ENCODE results near the gene FBRS.

The FBRS gene

GRCh38 chr16:30667361-30667905, 9.2 kb downstream of the FBRS start:
- Histone ChIP-seq H3K9me3 (no peaks in the 10 kb centered on the region), H3K4me3 (ENCODE audit: low read depth in 1 of 2, low read length in 1 of 2) (no peak overlapping the region), H3K27ac (no peak overlapping the region), H3K36me3 (peaks cover 97% of the 10 kb centered on the region), H3K27me3 (no peaks in the 10 kb centered on the region), H3K4me1 (ENCODE audit: control insufficient read depth in 1 of 2, insufficient read depth in 1 of 2, low read depth in 1 of 2, low read length in 1 of 2) (peaks cover 5 to 15% of the 10 kb centered on the region in 2 experiments)
- TF ChIP-seq CTCF (IDR thresholded peaks at IDR 0.05), result no peak

- H3K36me3 ChIP-seq, result peaks cover 87% of the 10 kb centered on the region
- no peaks in the 10 kb centered on the region for H3K9me3 ChIP-seq
- peaks cover 0 to 6% of the 10 kb centered on the region in 2 experiments for H3K4me1 ChIP-seq (ENCODE audit: control insufficient read depth in 1 of 2, insufficient read depth in 1 of 2, low read depth in 1 of 2, low read length in 1 of 2)
- no peaks in the 10 kb centered on the region for H3K27me3 ChIP-seq
- no peak overlapping the region for H3K27ac ChIP-seq
- TF ChIP-seq CTCF (IDR thresholded peaks at IDR 0.05), result no peak
- H3K4me3 ChIP-seq (ENCODE audit: low read depth in 1 of 2, low read length in 1 of 2), result no peak overlapping the region
These were observed 10.2 kb downstream of the FBRS start for GRCh38 chr16:30668393-30668792.

GRCh38 chr16:30669026-30669902, 11.0 kb downstream of the FBRS start:
- H3K4me3 ChIP-seq (ENCODE audit: low read depth in 1 of 2, low read length in 1 of 2), result no peak overlapping the region
- no peak for TF ChIP-seq CTCF (IDR thresholded peaks at IDR 0.05)
- H3K27ac ChIP-seq, result peak overlapping the region; percentile 55
- H3K27me3 ChIP-seq, result no peaks in the 10 kb centered on the region
- H3K4me1 ChIP-seq (ENCODE audit: control insufficient read depth in 1 of 2, insufficient read depth in 1 of 2, low read depth in 1 of 2, low read length in 1 of 2), result no peaks in the 10 kb centered on the region
- peaks cover 79% of the 10 kb centered on the region for H3K36me3 ChIP-seq
- no peaks in the 10 kb centered on the region for H3K9me3 ChIP-seq

- TF ChIP-seq CTCF (IDR thresholded peaks at IDR 0.05), result no peak
- H3K9me3 ChIP-seq, result no peaks in the 10 kb centered on the region
- no peaks in the 10 kb centered on the region for H3K27me3 ChIP-seq
- no peak overlapping the region for H3K4me3 ChIP-seq (ENCODE audit: low read depth in 1 of 2, low read length in 1 of 2)
- H3K4me1 ChIP-seq (ENCODE audit: control insufficient read depth in 1 of 2, insufficient read depth in 1 of 2, low read depth in 1 of 2, low read length in 1 of 2), result no peaks in the 10 kb centered on the region
- H3K27ac ChIP-seq, result peak overlapping the region; percentile 55
- peaks cover 70% of the 10 kb centered on the region for H3K36me3 ChIP-seq
These were observed 11.9 kb downstream of the FBRS start for GRCh38 chr16:30669903-30670824.

- H3K27me3 ChIP-seq, result no peaks in the 10 kb centered on the region
- H3K9me3 ChIP-seq, result no peaks in the 10 kb centered on the region
- H3K36me3 ChIP-seq, result peaks cover 20% of the 10 kb centered on the region
- H3K27ac ChIP-seq, result no peak overlapping the region
- no peak for TF ChIP-seq CTCF (IDR thresholded peaks at IDR 0.05)
- H3K4me1 ChIP-seq (ENCODE audit: control insufficient read depth in 1 of 2, insufficient read depth in 1 of 2, low read depth in 1 of 2, low read length in 1 of 2), result no peaks in the 10 kb centered on the region
- H3K4me3 ChIP-seq (ENCODE audit: low read depth in 1 of 2, low read length in 1 of 2), result no peak overlapping the region
These were observed 16.9 kb downstream of the FBRS start for GRCh38 chr16:30675143-30675542.
